PC-3 (cell line): ENCODE measurements around the gene CMTM7. TPM values are rescaled to one million over a fixed set of nuclear protein-coding genes. Genes with fewer than 3 reads are reported as not detected.

Source experiments
- ATAC-seq: fragments of 200-7000 bp; cut with Tn5 transposase; 2 replicates; pipeline ENCODE4 v1.9.1; 2020; ENCODE audit warnings: mild to moderate bottlenecking, moderate library complexity
- BruUV-seq: library from RNA; stranded (reverse); fragments of 400-500 nt; replicated peaks from 2 replicates; lab custom pipeline; 2021; lab: Mats Ljungman, UMichigan
- CTCF ChIA-PET: fragments of 300-600 bp; sonication (Branson Sonifier 250); formaldehyde crosslinking; loops from one replicate; lab custom pipeline; 2022; ENCODE audit warnings: antibody characterized with exemption; lab: Charles Lee
- POLR2A ChIA-PET: fragments of 300-600 bp; sonication (Branson Sonifier 250); formaldehyde crosslinking; loops from one replicate; lab custom pipeline; 2022; ENCODE audit warnings: antibody characterized with exemption; ENCODE audit not compliant: unreplicated experiment; lab: Charles Lee
- DNase-seq: peaks from one replicate; pipeline ENCODE4 v3.0.0-alpha.2; 2015
- H2AFZ ChIP-seq: fragments of 300-600 bp; sonication (generic); 2 replicates; pipeline ENCODE4 v1.6.0; 2016; ENCODE audit warnings: antibody characterized with exemption, low read length
- H3F3A ChIP-seq: fragments of 300-600 bp; sonication (generic); one replicate; pipeline ENCODE4 v1.6.0; 2017; ENCODE audit warnings: antibody characterized with exemption, low read length, control low read depth, mild to moderate bottlenecking; ENCODE audit not compliant: unreplicated experiment
- H3K27ac ChIP-seq: fragments of 300-600 bp; sonication (generic); 2 replicates; pipeline ENCODE4 v1.5.1; 2016; ENCODE audit warnings: mild to moderate bottlenecking, low read length
- H3K27me3 ChIP-seq: fragments of 300-600 bp; sonication (generic); 2 replicates; pipeline ENCODE4 v1.6.1; 2016; ENCODE audit warnings: low read length, mixed read lengths
- H3K36me3 ChIP-seq: fragments of 300-600 bp; sonication (generic); 2 replicates; pipeline ENCODE4 v1.6.1; 2016; ENCODE audit warnings: low read depth, mixed run types, low read length, mixed read lengths
- H3K4me1 ChIP-seq: fragments of 300-600 bp; sonication (generic); 2 replicates; pipeline ENCODE4 v1.5.1; 2016; ENCODE audit warnings: low read length; ENCODE audit not compliant: insufficient read depth
- H3K4me2 ChIP-seq: fragments of 300-600 bp; sonication (generic); 2 replicates; pipeline ENCODE4 v1.6.0; 2016; ENCODE audit warnings: low read length
- H3K4me3 ChIP-seq: fragments of 300-600 bp; sonication (generic); 2 replicates; pipeline ENCODE4 v1.5.1; 2016; ENCODE audit warnings: mild to moderate bottlenecking, low read length, mixed read lengths
- H3K79me2 ChIP-seq: fragments of 300-600 bp; sonication (generic); 2 replicates; pipeline ENCODE4 v1.6.1; 2017; ENCODE audit warnings: low read length, mixed read lengths
- H3K9ac ChIP-seq: fragments of 300-600 bp; sonication (generic); 2 replicates; pipeline ENCODE4 v1.6.0; 2016; ENCODE audit warnings: mild to moderate bottlenecking, low read length
- H3K9me2 ChIP-seq: fragments of 300-600 bp; sonication (generic); replicated peaks from 2 replicates; pipeline ENCODE4 v1.6.1; 2016; ENCODE audit warnings: mixed run types, low read length, mixed read lengths
- H3K9me3 ChIP-seq: fragments of 300-600 bp; sonication (generic); 2 replicates; pipeline ENCODE4 v1.6.1; 2016; ENCODE audit warnings: low read length, mixed read lengths
- H4K20me1 ChIP-seq: fragments of 300-600 bp; sonication (generic); 2 replicates; pipeline ENCODE4 v1.6.1; 2016; ENCODE audit warnings: low read length, mixed read lengths
- EZH2phosphoT487 ChIP-seq: fragments of 300-600 bp; sonication (generic); IDR thresholded peaks from 2 replicates; pipeline ENCODE4 v1.6.1; 2018; ENCODE audit warnings: mild to moderate bottlenecking, antibody characterized with exemption, low read length, borderline replicate concordance
- intact Hi-C: fragments of 100-400 bp; cut with micrococcal nuclease; formaldehyde crosslinking; loops from 2 replicates; pipeline ENCODE4 v1.9.0; 2023
- total RNA-seq: library from RNA; depleted of rRNA; stranded (reverse); fragments of >200 nt; gene quantifications from 2 replicates; pipeline ENCODE4 v1.2.3, GENCODE V29; 2014
- TF ChIP-seq, protein P1 (sequence below): fragments of 300-600 bp; sonication (generic); conservative IDR thresholded peaks from 2 replicates; pipeline ENCODE4 v1.5.1; 2017; ENCODE audit warnings: antibody characterized with exemption, low read depth, mild to moderate bottlenecking, low read length

Gene CMTM7
- total RNA-seq, 1 experiment from 2014 or later: 37.1 TPM

- peak overlapping the region; percentile 53 for H3K4me3 ChIP-seq
- H3K79me2 ChIP-seq: peaks cover 89% of the 10 kb centered on the region
- H2AFZ ChIP-seq: peak overlapping the region; percentile 23
- H3K27ac ChIP-seq: peak overlapping the region; percentile 99
- ATAC-seq: peak; percentile 68
- peaks cover 5% of the 10 kb centered on the region; the same call in 1 of the 2 replicates for H3K36me3 ChIP-seq
- POLR2A ChIA-PET: interaction anchor here (0.6 kb wide), 1 partner anchor 82 kb away, joined by 4 read pairs; no protein-coding TSS in a partner anchor
- peaks cover 62% of the 10 kb centered on the region for H3K4me1 ChIP-seq
- intact Hi-C loops: no loop called here
- BruUV-seq: TSS peak; percentile 83
- no peaks in the 10 kb centered on the region for H4K20me1 ChIP-seq
- CTCF ChIA-PET: interaction anchor here (0.7 to 1.0 kb wide), 2 partner anchors 47 to 92 kb away, joined by 3 to 4 read pairs; no protein-coding TSS in a partner anchor
- H3F3A ChIP-seq: peaks cover 28% of the 10 kb centered on the region
- H3K9ac ChIP-seq: peak overlapping the region; percentile 87
- no peaks in the 10 kb centered on the region for H3K9me2 ChIP-seq
- DNase-seq: peak; percentile 99
- no peaks in the 10 kb centered on the region for H3K27me3 ChIP-seq
- H3K4me2 ChIP-seq: peak overlapping the region; percentile 85
- H3K9me3 ChIP-seq: no peaks in the 10 kb centered on the region
- TF ChIP-seq, protein P1, sequence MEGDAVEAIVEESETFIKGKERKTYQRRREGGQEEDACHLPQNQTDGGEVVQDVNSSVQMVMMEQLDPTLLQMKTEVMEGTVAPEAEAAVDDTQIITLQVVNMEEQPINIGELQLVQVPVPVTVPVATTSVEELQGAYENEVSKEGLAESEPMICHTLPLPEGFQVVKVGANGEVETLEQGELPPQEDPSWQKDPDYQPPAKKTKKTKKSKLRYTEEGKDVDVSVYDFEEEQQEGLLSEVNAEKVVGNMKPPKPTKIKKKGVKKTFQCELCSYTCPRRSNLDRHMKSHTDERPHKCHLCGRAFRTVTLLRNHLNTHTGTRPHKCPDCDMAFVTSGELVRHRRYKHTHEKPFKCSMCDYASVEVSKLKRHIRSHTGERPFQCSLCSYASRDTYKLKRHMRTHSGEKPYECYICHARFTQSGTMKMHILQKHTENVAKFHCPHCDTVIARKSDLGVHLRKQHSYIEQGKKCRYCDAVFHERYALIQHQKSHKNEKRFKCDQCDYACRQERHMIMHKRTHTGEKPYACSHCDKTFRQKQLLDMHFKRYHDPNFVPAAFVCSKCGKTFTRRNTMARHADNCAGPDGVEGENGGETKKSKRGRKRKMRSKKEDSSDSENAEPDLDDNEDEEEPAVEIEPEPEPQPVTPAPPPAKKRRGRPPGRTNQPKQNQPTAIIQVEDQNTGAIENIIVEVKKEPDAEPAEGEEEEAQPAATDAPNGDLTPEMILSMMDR: peak; percentile 47; the same call in 1 of the 2 replicates
- no peak for TF ChIP-seq EZH2phosphoT487
These were observed 28.7 kb downstream of the CMTM7 start for GRCh38 chr3:32420126-32421038.

DNA sequence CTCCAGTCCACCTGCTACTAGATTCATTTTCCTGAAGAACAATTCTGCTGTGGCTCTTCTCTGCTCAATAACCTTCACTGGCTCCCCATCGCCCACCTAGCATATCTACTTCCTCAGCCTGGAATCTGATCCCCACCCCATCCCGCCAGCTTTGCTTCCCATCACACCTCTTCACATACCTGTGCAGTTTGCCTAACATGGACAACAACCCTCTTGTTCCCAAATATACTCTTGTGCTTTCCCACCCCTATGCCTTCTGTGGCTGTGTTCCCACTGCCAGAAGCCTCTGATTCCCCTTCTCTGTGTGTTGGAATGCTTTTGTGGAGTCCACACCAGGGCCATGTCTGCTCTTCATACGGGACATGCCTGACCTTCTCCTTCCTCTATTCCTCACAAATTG, 29.5 kb downstream of the CMTM7 start:
- Histone ChIP-seq H3K9me2 (no peaks in the 10 kb centered on the region), H3K9me3 (no peaks in the 10 kb centered on the region), H3K79me2 (peaks cover 89% of the 10 kb centered on the region), H3K27ac (peak overlapping the region; percentile 99), H3K4me1 (peaks cover 62% of the 10 kb centered on the region), H3K4me3 (peak overlapping the region; percentile 53; the same call in 1 of the 2 replicates), H3K36me3 (peaks cover 5% of the 10 kb centered on the region; the same call in 1 of the 2 replicates), H2AFZ (no peak overlapping the region), H3K27me3 (no peaks in the 10 kb centered on the region), H3K4me2 (peak overlapping the region; percentile 85), H3K9ac (peak overlapping the region; percentile 87), H4K20me1 (no peaks in the 10 kb centered on the region), H3F3A (peaks cover 28% of the 10 kb centered on the region)
- intact Hi-C loops: no loop called here
- DNase-seq (peak; percentile 23), ATAC-seq (no peak)
- ChIA-PET CTCF (no interaction called here), POLR2A (no interaction called here)
- no TSS peak for BruUV-seq
- no peak for TF ChIP-seq EZH2phosphoT487

DNA sequence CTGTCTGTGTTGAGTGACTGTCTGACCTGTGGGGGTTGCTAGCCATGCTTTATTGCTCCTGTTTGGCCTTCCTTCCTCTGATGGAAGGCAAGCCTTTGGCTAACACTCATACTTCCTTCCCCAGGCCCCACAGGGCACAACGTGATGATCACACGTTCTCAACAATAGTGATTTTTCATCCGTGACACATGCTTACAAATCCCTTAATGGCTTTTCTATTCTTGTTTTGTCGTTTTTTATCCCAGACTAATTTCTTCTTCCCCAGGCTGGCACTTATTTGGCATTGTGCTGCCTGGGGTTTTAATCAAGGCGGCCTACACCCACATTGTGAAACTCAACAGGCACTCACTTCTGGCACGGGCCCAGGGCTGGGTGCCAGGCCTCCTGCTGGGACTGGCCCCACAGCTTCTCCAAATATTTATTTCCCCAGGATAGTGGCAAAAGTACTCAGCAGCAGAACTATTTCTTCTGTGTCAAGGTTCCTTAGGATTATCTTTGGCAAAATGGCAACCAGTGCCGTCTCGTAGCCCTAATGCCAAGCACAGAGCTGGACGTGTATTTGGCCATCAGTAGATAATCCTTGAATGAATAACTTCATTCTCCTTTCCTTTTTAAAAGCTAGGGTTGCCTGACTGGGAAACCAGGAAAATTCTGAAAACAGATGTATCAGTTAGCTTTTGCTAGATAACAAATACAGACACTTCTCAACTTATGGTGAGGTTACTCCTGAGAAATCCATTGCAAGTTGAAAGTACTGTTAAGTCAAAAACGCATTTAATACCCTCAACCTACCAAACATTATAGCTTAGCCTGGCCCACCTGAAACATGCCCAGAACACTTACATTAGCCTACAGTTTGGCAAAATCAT, 30.6 kb downstream of the CMTM7 start:
- POLR2A ChIA-PET: no interaction called here
- peak; percentile 53 for ATAC-seq

More for the DNA sequence above, 30.6 kb downstream of the CMTM7 start:
- H3K9me2 ChIP-seq: no peaks in the 10 kb centered on the region
- H3K4me3 ChIP-seq: peak overlapping the region; percentile 53; the same call in 1 of the 2 replicates
- H3K9me3 ChIP-seq: no peaks in the 10 kb centered on the region
- no peaks in the 10 kb centered on the region for H4K20me1 ChIP-seq
- H3K4me1 ChIP-seq: peaks cover 62% of the 10 kb centered on the region
- BruUV-seq: no TSS peak
- H3K27me3 ChIP-seq: no peaks in the 10 kb centered on the region
- H3K4me2 ChIP-seq: peak overlapping the region; percentile 85
- CTCF ChIA-PET: interaction anchor here (0.7 kb wide), 1 partner anchor 88 kb away, joined by 4 read pairs; no protein-coding TSS in a partner anchor
- H3K79me2 ChIP-seq: peaks cover 91% of the 10 kb centered on the region
- intact Hi-C loops: loop anchor here (1.0 kb wide), 4 partner anchors 21 to 48 kb away; partner anchors contain the start of gene CMTM7
- no peak overlapping the region for H2AFZ ChIP-seq
- peak overlapping the region; percentile 99 for H3K27ac ChIP-seq
- DNase-seq: peak; percentile 98
- H3K9ac ChIP-seq: peak overlapping the region; percentile 87
- 0 out of 2 replicates have a peak, but pooled peaks have one; percentile 32 for TF ChIP-seq EZH2phosphoT487
- TF ChIP-seq, protein P1: no peak
- peaks cover 28% of the 10 kb centered on the region for H3F3A ChIP-seq
- peaks cover 5% of the 10 kb centered on the region; the same call in 1 of the 2 replicates for H3K36me3 ChIP-seq
